Measurements from ENCODE around the gene HS2ST1.
"Not testable (repeated sequence)": the region's sequence is repeated elsewhere in the genome, so short reads cannot be mapped to it uniquely, and the experiment has no call there.

Gene HS2ST1
- long read RNA-seq, full-length matches to known transcripts = 13 of 18 reads
- long read RNA-seq, partial matches to known transcripts = 1 of 18 reads
- long read RNA-seq, other reads (novel, unspliced or antisense) = 4 of 18 reads

- DNase-seq (ENCODE audit: low read depth in 1 of 2, low spot score in 1 of 2) = no peak
- TF ChIP-seq REST (IDR thresholded peaks at IDR 0.05; ENCODE audit: insufficient replicate concordance, low read depth) = no peak
- peak; percentile 21; the same call in 1 of the 2 replicates for TF ChIP-seq POLR2AphosphoS5 (IDR thresholded peaks at IDR 0.05; ENCODE audit: low read depth)
- no peak for TF ChIP-seq CTCF (IDR thresholded peaks at IDR 0.05; ENCODE audit: insufficient read depth, low read length)
- Histone ChIP-seq H3K27ac (replicated peaks) (peak within 1 kb of the TSS; percentile 95), H3K27me3 (ENCODE audit: insufficient read depth, poor library complexity, severe bottlenecking) (no peaks in the 10 kb centered on the region), H3K4me3 (replicated peaks; ENCODE audit: insufficient read depth, low read length) (peak within 1 kb of the TSS; percentile 99)
These were observed at the start of gene HS2ST1 for GRCh38 chr1:86914601-86914997. HS2ST1 (plus strand) TSS chr1:86914635.

GRCh38 chr1:86865973-86866637 is 48.3 kb upstream of the HS2ST1 start:
- Histone ChIP-seq H3K27ac (replicated peaks) (no peak overlapping the region), H3K4me3 (replicated peaks; ENCODE audit: insufficient read depth, low read length) (no peak overlapping the region), H3K27me3 (ENCODE audit: insufficient read depth, poor library complexity, severe bottlenecking) (no peaks in the 10 kb centered on the region)
- no peak for TF ChIP-seq POLR2AphosphoS5 (IDR thresholded peaks at IDR 0.05; ENCODE audit: low read depth)
- no peak for TF ChIP-seq REST (IDR thresholded peaks at IDR 0.05; ENCODE audit: insufficient replicate concordance, low read depth)
- TF ChIP-seq CTCF (IDR thresholded peaks at IDR 0.05; ENCODE audit: insufficient read depth, low read length) = no peak
- TF ChIP-seq SPI1 (IDR thresholded peaks at IDR 0.05; ENCODE audit: borderline replicate concordance, low read depth) = no peak
- no peak for TF ChIP-seq GABPA (IDR thresholded peaks at IDR 0.05; ENCODE audit: low read depth)
- DNase-seq (ENCODE audit: low read depth in 1 of 2, low spot score in 1 of 2) = no peak

- DNase-seq (ENCODE audit: low read depth in 1 of 2, low spot score in 1 of 2) = no peak
- Histone ChIP-seq H3K27me3 (ENCODE audit: insufficient read depth, poor library complexity, severe bottlenecking) (no peaks in the 10 kb centered on the region), H3K4me3 (replicated peaks; ENCODE audit: insufficient read depth, low read length) (no peak overlapping the region), H3K27ac (replicated peaks) (no peak overlapping the region)
- no peak for TF ChIP-seq REST (IDR thresholded peaks at IDR 0.05; ENCODE audit: insufficient replicate concordance, low read depth)
- no peak for TF ChIP-seq SPI1 (IDR thresholded peaks at IDR 0.05; ENCODE audit: borderline replicate concordance, low read depth)
- TF ChIP-seq GABPA (IDR thresholded peaks at IDR 0.05; ENCODE audit: low read depth) = no peak
- TF ChIP-seq POLR2AphosphoS5 (IDR thresholded peaks at IDR 0.05; ENCODE audit: low read depth) = no peak
- no peak for TF ChIP-seq CTCF (IDR thresholded peaks at IDR 0.05; ENCODE audit: insufficient read depth, low read length)
These were observed 47.8 kb upstream of the HS2ST1 start for GRCh38 chr1:86866665-86867064.

- not testable (repeated sequence) for DNase-seq (ENCODE audit: low read depth in 1 of 2, low spot score in 1 of 2); H3K4me3 ChIP-seq (replicated peaks; ENCODE audit: insufficient read depth, low read length); H3K27me3 ChIP-seq (ENCODE audit: insufficient read depth, poor library complexity, severe bottlenecking); H3K27ac ChIP-seq (replicated peaks)
These were observed 47.2 kb upstream of the HS2ST1 start for GRCh38 chr1:86867278-86867677.

All from HL-60 (cell line).